ENCODE measurements around the gene KLK15. TPM values are rescaled to one million over a fixed set of nuclear protein-coding genes. Genes with fewer than 3 reads are reported as not detected.

Gene KLK15
- polyA plus RNA-seq, 1 experiment = not detected

GRCh38 chr19:50857366-50857765 is 24.0 kb upstream of the KLK15 start:
- no peak for TF ChIP-seq CTCF (IDR thresholded peaks at IDR 0.05; ENCODE audit: low read depth, low read length)
- ChIA-PET POLR2A (no interaction called here), CTCF (interaction anchor here (0.6 kb wide), 1 partner anchor 504 kb away, joined by 3 read pairs; no protein-coding TSS in a partner anchor)
- no peak overlapping the region for H3K4me3 ChIP-seq (ENCODE audit: low read depth, low read length)
- DNase-seq (ENCODE audit: low read depth, low spot score) = no peak
- no peak overlapping the region for H3K27ac ChIP-seq (ENCODE audit: low read depth, low read length)
- no peaks in the 10 kb centered on the region for H3K9me3 ChIP-seq (ENCODE audit: control insufficient read depth, insufficient read depth, low read length)
- H3K27me3 ChIP-seq (ENCODE audit: control insufficient read depth, insufficient read depth, low read length) = peaks cover 4% of the 10 kb centered on the region

DNA sequence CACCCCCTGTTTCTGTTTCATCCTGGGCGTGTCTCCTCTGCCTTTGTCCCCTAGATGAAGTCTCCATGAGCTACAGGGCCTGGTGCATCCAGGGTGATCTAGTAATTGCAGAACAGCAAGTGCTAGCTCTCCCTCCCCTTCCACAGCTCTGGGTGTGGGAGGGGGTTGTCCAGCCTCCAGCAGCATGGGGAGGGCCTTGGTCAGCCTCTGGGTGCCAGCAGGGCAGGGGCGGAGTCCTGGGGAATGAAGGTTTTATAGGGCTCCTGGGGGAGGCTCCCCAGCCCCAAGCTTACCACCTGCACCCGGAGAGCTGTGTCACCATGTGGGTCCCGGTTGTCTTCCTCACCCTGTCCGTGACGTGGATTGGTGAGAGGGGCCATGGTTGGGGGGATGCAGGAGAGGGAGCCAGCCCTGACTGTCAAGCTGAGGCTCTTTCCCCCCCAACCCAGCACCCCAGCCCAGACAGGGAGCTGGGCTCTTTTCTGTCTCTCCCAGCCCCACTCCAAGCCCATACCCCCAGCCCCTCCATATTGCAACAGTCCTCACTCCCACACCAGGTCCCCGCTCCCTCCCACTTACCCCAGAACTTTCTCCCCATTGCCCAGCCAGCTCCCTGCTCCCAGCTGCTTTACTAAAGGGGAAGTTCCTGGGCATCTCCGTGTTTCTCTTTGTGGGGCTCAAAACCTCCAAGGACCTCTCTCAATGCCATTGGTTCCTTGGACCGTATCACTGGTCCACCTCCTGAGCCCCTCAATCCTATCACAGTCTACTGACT is 21.4 kb upstream of the KLK15 start, which contains the start of gene KLK3:
Gene KLK3, plus strand, starts transcription at position 280 of the 775 bp plus-strand sequence. Its CDS starts 41 bp downstream, at position 321.
- no peak for DNase-seq (ENCODE audit: low read depth, low spot score)
- Histone ChIP-seq H3K4me3 (ENCODE audit: low read depth, low read length) (no peak within 1 kb of the TSS), H3K27me3 (ENCODE audit: control insufficient read depth, insufficient read depth, low read length) (peaks cover 2% of the 10 kb centered on the region), H3K27ac (ENCODE audit: low read depth, low read length) (no peak within 1 kb of the TSS), H3K9me3 (ENCODE audit: control insufficient read depth, insufficient read depth, low read length) (no peaks in the 10 kb centered on the region)
- no peak for TF ChIP-seq CTCF (IDR thresholded peaks at IDR 0.05; ENCODE audit: low read depth, low read length)
- POLR2A ChIA-PET = no interaction called here
- CTCF ChIA-PET = no interaction called here

GRCh38 chr19:50851620-50852019 is 18.2 kb upstream of the KLK15 start:
- no peak for TF ChIP-seq CTCF (IDR thresholded peaks at IDR 0.05; ENCODE audit: low read depth, low read length)
- POLR2A ChIA-PET = no interaction called here
- CTCF ChIA-PET = no interaction called here

DNA sequence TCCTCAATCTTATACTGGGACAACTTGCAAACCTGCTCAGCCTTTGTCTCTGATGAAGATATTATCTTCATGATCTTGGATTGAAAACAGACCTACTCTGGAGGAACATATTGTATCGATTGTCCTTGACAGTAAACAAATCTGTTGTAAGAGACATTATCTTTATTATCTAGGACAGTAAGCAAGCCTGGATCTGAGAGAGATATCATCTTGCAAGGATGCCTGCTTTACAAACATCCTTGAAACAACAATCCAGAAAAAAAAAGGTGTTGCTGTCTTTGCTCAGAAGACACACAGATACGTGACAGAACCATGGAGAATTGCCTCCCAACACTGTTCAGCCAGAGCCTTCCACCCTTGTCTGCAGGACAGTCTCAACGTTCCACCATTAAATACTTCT is 17.4 kb upstream of the KLK15 start:
- DNase-seq (ENCODE audit: low read depth, low spot score) = no peak
- H3K4me3 ChIP-seq (ENCODE audit: low read depth, low read length) = no peak overlapping the region
- no peak overlapping the region for H3K27ac ChIP-seq (ENCODE audit: low read depth, low read length)
- ChIA-PET POLR2A (no interaction called here), CTCF (no interaction called here)
- H3K27me3 ChIP-seq (ENCODE audit: control insufficient read depth, insufficient read depth, low read length) = no peaks in the 10 kb centered on the region
- no peak for TF ChIP-seq CTCF (IDR thresholded peaks at IDR 0.05; ENCODE audit: low read depth, low read length)
- H3K9me3 ChIP-seq (ENCODE audit: control insufficient read depth, insufficient read depth, low read length) = no peaks in the 10 kb centered on the region

More at GRCh38 chr19:50851620-50852019, 18.2 kb upstream of the KLK15 start:
- DNase-seq (ENCODE audit: low read depth, low spot score) = no peak
- Histone ChIP-seq H3K27ac (ENCODE audit: low read depth, low read length) (no peak overlapping the region), H3K4me3 (ENCODE audit: low read depth, low read length) (no peak overlapping the region), H3K27me3 (ENCODE audit: control insufficient read depth, insufficient read depth, low read length) (no peaks in the 10 kb centered on the region), H3K9me3 (ENCODE audit: control insufficient read depth, insufficient read depth, low read length) (no peaks in the 10 kb centered on the region)

- ChIA-PET POLR2A (no interaction called here), CTCF (no interaction called here)
- DNase-seq (ENCODE audit: low read depth, low spot score) = no peak
- H3K27ac ChIP-seq (ENCODE audit: low read depth, low read length) = no peak overlapping the region
- no peaks in the 10 kb centered on the region for H3K9me3 ChIP-seq (ENCODE audit: control insufficient read depth, insufficient read depth, low read length)
- TF ChIP-seq CTCF (IDR thresholded peaks at IDR 0.05; ENCODE audit: low read depth, low read length) = no peak
- no peak overlapping the region for H3K4me3 ChIP-seq (ENCODE audit: low read depth, low read length)
- no peaks in the 10 kb centered on the region for H3K27me3 ChIP-seq (ENCODE audit: control insufficient read depth, insufficient read depth, low read length)
Observed at GRCh38 chr19:50844296-50844935, 11.0 kb upstream of the KLK15 start.
